ENCODE results near the gene TMEM171. TPM values are rescaled to one million over a fixed set of nuclear protein-coding genes. Genes with fewer than 3 reads are reported as not detected.

Gene TMEM171
- total RNA-seq, 1 donor from 2014 or later, result not detected

GRCh38 chr5:73140801-73141200 lies 20.4 kb downstream of the TMEM171 start:
- no peaks in the 10 kb centered on the region for H3K36me3 ChIP-seq
- no peaks in the 10 kb centered on the region for H3K4me1 ChIP-seq
- DNase-seq, result no peak
- intact Hi-C loops (cut with DNase I), result no loop called here
- no peak for TF ChIP-seq CTCF (IDR thresholded peaks at IDR 0.05)
- ATAC-seq, result no peak
- no peak overlapping the region for H3K4me3 ChIP-seq
- H3K27ac ChIP-seq, result no peak overlapping the region
- H3K9me3 ChIP-seq, result no peaks in the 10 kb centered on the region
- H3K27me3 ChIP-seq (ENCODE audit: low read depth), result peaks cover 19% of the 10 kb centered on the region

- no peak for TF ChIP-seq CTCF (IDR thresholded peaks at IDR 0.05)
- Histone ChIP-seq H3K4me1 (no peaks in the 10 kb centered on the region), H3K9me3 (no peaks in the 10 kb centered on the region), H3K36me3 (no peaks in the 10 kb centered on the region), H3K27ac (no peak overlapping the region), H3K27me3 (ENCODE audit: low read depth) (peaks cover 8% of the 10 kb centered on the region), H3K4me3 (no peak overlapping the region)
- ATAC-seq, result no peak
- intact Hi-C loops (cut with DNase I), result no loop called here
- no peak for DNase-seq
Observed at GRCh38 chr5:73142035-73142434, 21.7 kb downstream of the TMEM171 start.

GRCh38 chr5:73143716-73144115 lies 23.3 kb downstream of the TMEM171 start:
- Histone ChIP-seq H3K27me3 (ENCODE audit: low read depth) (peaks cover 8% of the 10 kb centered on the region), H3K27ac (no peak overlapping the region), H3K36me3 (no peaks in the 10 kb centered on the region), H3K4me1 (no peaks in the 10 kb centered on the region), H3K4me3 (no peak overlapping the region), H3K9me3 (no peaks in the 10 kb centered on the region)
- no peak for TF ChIP-seq CTCF (IDR thresholded peaks at IDR 0.05)
- ATAC-seq (no peak), DNase-seq (no peak)
- intact Hi-C loops (cut with DNase I), result no loop called here

- Histone ChIP-seq H3K9me3 (no peaks in the 10 kb centered on the region), H3K4me3 (no peak overlapping the region), H3K27ac (no peak overlapping the region), H3K4me1 (no peaks in the 10 kb centered on the region), H3K36me3 (no peaks in the 10 kb centered on the region), H3K27me3 (ENCODE audit: low read depth) (no peaks in the 10 kb centered on the region)
- no peak for TF ChIP-seq CTCF (IDR thresholded peaks at IDR 0.05)
- no peak for ATAC-seq
- intact Hi-C loops (cut with DNase I), result no loop called here
- DNase-seq, result no peak
Observed at GRCh38 chr5:73149540-73149939, 29.2 kb downstream of the TMEM171 start.

- no peaks in the 10 kb centered on the region for H3K4me1 ChIP-seq
- TF ChIP-seq CTCF (IDR thresholded peaks at IDR 0.05), result no peak
- no peak overlapping the region for H3K4me3 ChIP-seq
- H3K27me3 ChIP-seq (ENCODE audit: low read depth), result no peaks in the 10 kb centered on the region
- H3K9me3 ChIP-seq, result no peaks in the 10 kb centered on the region
- intact Hi-C loops (cut with DNase I), result no loop called here
- DNase-seq (no peak), ATAC-seq (no peak)
- H3K36me3 ChIP-seq, result no peaks in the 10 kb centered on the region
- H3K27ac ChIP-seq, result no peak overlapping the region
Observed at GRCh38 chr5:73150876-73151275, 30.5 kb downstream of the TMEM171 start.
